HG03103 (cell line): ENCODE results near the gene HSD17B14.
"Not testable (repeated sequence)": the region's sequence is repeated elsewhere in the genome, so short reads cannot be mapped to it uniquely, and the experiment has no call there.

Experiments
- ATAC-seq: cut with Tn5 transposase; IDR thresholded peaks from one replicate; pipeline ENCODE4 v1.9.1; 2021; ENCODE audit warnings: low read depth; ENCODE audit not compliant: unreplicated experiment

The HSD17B14 gene

DNA sequence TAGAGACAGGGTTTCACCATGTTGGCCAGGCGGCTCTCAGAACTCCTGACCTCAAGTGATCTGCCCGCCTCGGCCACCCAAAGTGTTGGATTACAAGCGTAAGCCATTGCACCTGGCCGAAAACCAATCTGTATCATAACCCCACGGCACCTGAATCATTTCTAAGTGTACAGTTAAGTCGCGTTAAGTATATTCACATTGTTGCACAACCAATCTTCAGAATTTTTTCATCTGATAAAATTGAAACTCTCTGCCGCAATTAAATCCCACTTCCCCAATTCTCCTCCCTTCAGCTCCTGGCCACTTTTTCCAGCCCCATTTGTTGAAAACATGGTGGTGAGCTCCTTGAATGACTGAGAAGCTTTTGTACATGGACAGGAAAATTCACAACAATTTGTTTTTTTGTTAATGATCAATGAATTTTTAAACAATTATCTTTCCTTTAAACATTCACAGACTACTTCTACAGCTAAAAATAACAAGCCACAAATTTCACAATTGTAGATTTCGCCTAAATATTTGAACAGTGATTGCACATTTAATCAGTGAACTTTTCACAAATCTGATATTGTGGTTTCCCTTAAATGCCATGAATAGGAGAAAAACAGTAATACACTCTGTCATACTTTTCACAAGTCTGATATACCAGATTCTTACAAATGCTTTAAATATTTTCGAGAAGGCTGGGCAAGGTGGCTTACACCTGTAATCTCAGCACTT is 67.1 kb downstream of the HSD17B14 start:
- ATAC-seq: no peak

GRCh38 chr19:48768171-48768753 is 68.0 kb downstream of the HSD17B14 start:
- not testable (repeated sequence) for ATAC-seq

DNA sequence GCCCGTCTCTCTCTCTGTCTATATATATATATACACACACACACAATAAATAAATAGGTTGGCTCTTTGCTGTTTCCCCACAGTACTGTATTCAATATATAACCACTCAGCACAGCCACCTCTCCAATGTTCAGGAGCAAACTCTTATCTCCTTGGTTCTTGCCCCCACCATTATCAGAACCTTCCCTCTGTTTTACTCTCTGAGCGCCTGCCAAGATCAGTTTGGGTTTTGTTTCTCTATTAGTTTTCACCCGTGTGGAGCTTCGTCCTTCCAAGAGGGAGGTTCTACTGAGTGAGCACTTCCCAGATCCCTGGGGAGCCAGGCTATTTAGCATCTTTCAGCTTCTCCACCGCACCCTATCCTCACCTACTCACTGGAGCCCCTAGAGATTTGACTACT is 70.5 kb downstream of the HSD17B14 start:
- not testable (repeated sequence) for ATAC-seq
